Neural crest cell (in vitro differentiated cells): ENCODE data around the gene LDLRAD3. TPM values are rescaled to one million over a fixed set of nuclear protein-coding genes. Genes with fewer than 3 reads are reported as not detected.

ENCODE experiments used
- DNase-seq: peaks from one replicate; pipeline ENCODE4 v3.0.0; 2021; ENCODE audit warnings: low read depth, mixed read lengths, low spot score
- H3K27ac Mint-ChIP-seq: one replicate; pipeline ENCODE4 v1.8.0; 2021; ENCODE audit warnings: mild to moderate bottlenecking, mixed read lengths; ENCODE audit not compliant: unreplicated experiment
- H3K27me3 Mint-ChIP-seq: 2 replicates; pipeline ENCODE4 v1.8.0; 2021; ENCODE audit warnings: low read depth, mild to moderate bottlenecking, mixed read lengths
- H3K36me3 Mint-ChIP-seq: 2 replicates; pipeline ENCODE4 v1.8.0; 2021; ENCODE audit warnings: low read depth, mild to moderate bottlenecking, mixed read lengths
- H3K4me1 Mint-ChIP-seq: 2 replicates; pipeline ENCODE4 v1.8.0; 2021; ENCODE audit warnings: mixed read lengths
- H3K4me3 Mint-ChIP-seq: one replicate; pipeline ENCODE4 v1.8.0; 2021; ENCODE audit warnings: mild to moderate bottlenecking, mixed read lengths
- H3K9me3 Mint-ChIP-seq: 2 replicates; pipeline ENCODE4 v1.8.0; 2021; ENCODE audit warnings: mixed read lengths
- CTCF ChIP-seq: fragments of 200-600 bp; sonication (generic); conservative IDR thresholded peaks from 2 replicates; pipeline ENCODE4 v1.5.0; 2021; ENCODE audit warnings: antibody characterized with exemption, mild to moderate bottlenecking
- total RNA-seq: library from RNA; stranded (reverse); gene quantifications from 2 replicates; pipeline ENCODE4 v1.2.1, GENCODE V29; 2021

Gene LDLRAD3
- total RNA-seq, 1 donor from 2014 or later: 30.1 TPM

- Mint-ChIP-seq H3K9me3 (peaks cover 6% of the 10 kb centered on the region), H3K4me3 (no peak overlapping the region), H3K36me3 (peaks cover 16% of the 10 kb centered on the region), H3K4me1 (peaks cover 26% of the 10 kb centered on the region), H3K27ac (no peak overlapping the region), H3K27me3 (no peaks in the 10 kb centered on the region)
- DNase-seq: no peak
- no peak for TF ChIP-seq CTCF
These were observed 291.0 kb downstream of the LDLRAD3 start for GRCh38 chr11:36234825-36235224.

GRCh38 chr11:36235750-36236149 is 291.9 kb downstream of the LDLRAD3 start:
- Mint-ChIP-seq H3K9me3 (peaks cover 6% of the 10 kb centered on the region), H3K27ac (no peak overlapping the region), H3K4me1 (peaks cover 19% of the 10 kb centered on the region), H3K27me3 (no peaks in the 10 kb centered on the region), H3K4me3 (no peak overlapping the region), H3K36me3 (peaks cover 14% of the 10 kb centered on the region)
- TF ChIP-seq CTCF: no peak
- no peak for DNase-seq

GRCh38 chr11:36237391-36237790 is 293.5 kb downstream of the LDLRAD3 start:
- Mint-ChIP-seq H3K27me3 (no peaks in the 10 kb centered on the region), H3K36me3 (peaks cover 13% of the 10 kb centered on the region), H3K4me1 (peaks cover 3% of the 10 kb centered on the region), H3K4me3 (no peak overlapping the region), H3K27ac (no peak overlapping the region), H3K9me3 (peaks cover 6% of the 10 kb centered on the region)
- DNase-seq: no peak
- no peak for TF ChIP-seq CTCF

- Mint-ChIP-seq H3K4me3 (no peak overlapping the region), H3K27ac (no peak overlapping the region), H3K36me3 (peaks cover 12% of the 10 kb centered on the region), H3K9me3 (peaks cover 3% of the 10 kb centered on the region), H3K27me3 (no peaks in the 10 kb centered on the region), H3K4me1 (no peaks in the 10 kb centered on the region)
- no peak for TF ChIP-seq CTCF
- no peak for DNase-seq
These were observed 294.3 kb downstream of the LDLRAD3 start for GRCh38 chr11:36238036-36238631.

GRCh38 chr11:36238881-36239280 is 295.0 kb downstream of the LDLRAD3 start:
- H3K27me3 Mint-ChIP-seq: no peaks in the 10 kb centered on the region
- TF ChIP-seq CTCF: no peak
- no peak for DNase-seq
- peaks cover 3% of the 10 kb centered on the region for H3K9me3 Mint-ChIP-seq
- no peak overlapping the region for H3K27ac Mint-ChIP-seq
- no peaks in the 10 kb centered on the region for H3K4me1 Mint-ChIP-seq
- H3K36me3 Mint-ChIP-seq: peaks cover 12% of the 10 kb centered on the region
- no peak overlapping the region for H3K4me3 Mint-ChIP-seq
